ENCODE data around the gene CCDC14.

DNA sequence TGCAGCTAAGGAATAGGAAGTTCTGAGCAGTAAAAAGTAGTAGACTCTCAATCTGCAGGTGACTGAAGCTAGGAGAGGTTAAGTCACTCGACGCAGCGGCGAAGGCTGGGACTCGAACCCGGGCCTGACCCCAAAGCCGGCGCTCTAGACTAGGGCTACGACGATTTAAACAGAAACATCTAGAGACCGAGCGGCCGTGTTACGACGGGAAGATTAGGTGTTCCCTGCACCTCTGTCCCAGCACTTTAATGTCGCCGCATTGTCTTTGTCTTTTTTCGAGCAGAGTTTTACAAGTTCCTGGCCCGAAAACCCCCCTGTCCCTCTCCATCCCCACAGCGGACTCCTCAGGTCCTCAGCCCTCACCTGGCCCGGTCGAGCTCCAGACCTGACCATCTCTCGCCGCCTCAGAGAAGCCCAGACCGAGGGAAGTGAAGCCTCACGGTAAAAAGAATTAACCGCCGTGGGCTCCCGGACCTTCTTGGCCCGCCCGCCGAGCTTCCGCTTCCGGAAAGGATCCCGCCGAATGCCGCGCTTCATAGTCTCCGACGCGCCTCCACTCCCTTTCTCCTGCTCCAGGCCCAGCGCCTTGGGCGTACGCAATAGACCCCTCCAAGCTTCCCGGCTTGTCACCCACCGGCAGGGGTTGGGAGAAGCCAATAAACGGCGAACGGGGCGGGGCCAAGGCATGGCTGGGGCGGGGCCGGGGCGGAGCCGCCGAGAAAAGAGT is at the start of gene CCDC14:
- TF ChIP-seq POLR2A (IDR thresholded peaks at IDR 0.05) = peak in 2 of 4 donors; percentile 55 to 61
- TF ChIP-seq, protein P1, sequence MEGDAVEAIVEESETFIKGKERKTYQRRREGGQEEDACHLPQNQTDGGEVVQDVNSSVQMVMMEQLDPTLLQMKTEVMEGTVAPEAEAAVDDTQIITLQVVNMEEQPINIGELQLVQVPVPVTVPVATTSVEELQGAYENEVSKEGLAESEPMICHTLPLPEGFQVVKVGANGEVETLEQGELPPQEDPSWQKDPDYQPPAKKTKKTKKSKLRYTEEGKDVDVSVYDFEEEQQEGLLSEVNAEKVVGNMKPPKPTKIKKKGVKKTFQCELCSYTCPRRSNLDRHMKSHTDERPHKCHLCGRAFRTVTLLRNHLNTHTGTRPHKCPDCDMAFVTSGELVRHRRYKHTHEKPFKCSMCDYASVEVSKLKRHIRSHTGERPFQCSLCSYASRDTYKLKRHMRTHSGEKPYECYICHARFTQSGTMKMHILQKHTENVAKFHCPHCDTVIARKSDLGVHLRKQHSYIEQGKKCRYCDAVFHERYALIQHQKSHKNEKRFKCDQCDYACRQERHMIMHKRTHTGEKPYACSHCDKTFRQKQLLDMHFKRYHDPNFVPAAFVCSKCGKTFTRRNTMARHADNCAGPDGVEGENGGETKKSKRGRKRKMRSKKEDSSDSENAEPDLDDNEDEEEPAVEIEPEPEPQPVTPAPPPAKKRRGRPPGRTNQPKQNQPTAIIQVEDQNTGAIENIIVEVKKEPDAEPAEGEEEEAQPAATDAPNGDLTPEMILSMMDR (IDR thresholded peaks at IDR 0.05) = no peak

All from esophagus squamous epithelium (tissue), 4 donors.